Muscle of back (tissue), 11 donors: ENCODE measurements around the gene ZNF428. TPM values are rescaled to one million over a fixed set of nuclear protein-coding genes. Genes with fewer than 3 reads are reported as not detected.
"Not testable (repeated sequence)": the region's sequence is repeated elsewhere in the genome, so short reads cannot be mapped to it uniquely, and the experiment has no call there.

Experiments used
- DNase-seq, 3 donors: peaks; one replicate each; pipeline versions ENCODE4 v3.0.0 to v3.0.0-alpha.2; 2013
- polyA plus RNA-seq, 10 donors: library from polyadenylated mRNA; unstranded; fragments of 120-200 nt; gene quantifications; one replicate each; pipeline ENCODE4 v1.2.1, GENCODE V29; 2013; ENCODE audit not compliant: insufficient read length in 10 of 10

The ZNF428 gene
- polyA plus RNA-seq, 10 donors: 38.1 to 76.5 (median 44.3) TPM

DNA sequence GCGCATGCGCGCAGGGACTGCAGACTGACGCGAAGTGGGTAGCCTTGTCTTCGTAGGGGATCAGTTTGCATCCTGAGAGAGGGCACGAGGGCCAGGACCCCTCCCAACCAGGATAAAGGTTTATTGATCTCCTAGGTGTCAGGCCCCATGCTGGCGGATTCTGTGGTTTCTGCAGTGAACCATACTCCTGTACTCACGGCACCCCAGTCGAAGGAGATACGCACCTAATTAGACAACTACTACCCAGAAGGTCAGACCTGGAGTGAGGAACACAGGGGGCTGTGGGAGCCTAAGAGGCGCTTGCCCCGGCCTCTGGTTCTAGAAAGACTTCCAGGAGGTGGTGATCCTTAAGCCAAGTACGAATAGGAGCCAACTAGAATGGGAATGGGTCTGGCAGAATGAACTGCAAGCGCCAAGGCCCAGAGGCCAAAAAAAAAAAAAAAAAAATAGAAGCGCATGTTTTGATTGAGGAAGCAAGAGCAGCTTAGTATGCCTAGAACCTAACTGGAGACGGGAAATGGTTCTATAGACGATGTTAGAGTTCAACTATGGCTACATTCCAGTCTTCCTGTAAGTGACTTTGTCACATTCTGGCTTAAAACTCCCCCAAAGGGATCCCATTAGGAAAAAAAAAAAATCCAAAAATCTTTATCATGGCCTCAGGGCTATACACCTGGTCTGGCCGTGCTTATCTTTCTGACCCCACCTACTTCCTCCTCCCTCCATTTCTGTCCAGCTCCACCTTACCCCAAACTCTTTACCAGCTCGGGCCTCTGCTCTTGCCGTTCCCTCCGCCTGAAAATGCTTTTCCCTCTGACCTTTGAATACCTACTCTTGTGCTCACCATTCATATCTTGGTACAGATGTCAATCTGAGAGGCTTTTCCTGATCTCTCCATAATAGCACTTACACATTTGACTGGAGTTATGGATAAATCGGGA lies 902 bp upstream of the ZNF428 start:
- no peak for DNase-seq

DNA sequence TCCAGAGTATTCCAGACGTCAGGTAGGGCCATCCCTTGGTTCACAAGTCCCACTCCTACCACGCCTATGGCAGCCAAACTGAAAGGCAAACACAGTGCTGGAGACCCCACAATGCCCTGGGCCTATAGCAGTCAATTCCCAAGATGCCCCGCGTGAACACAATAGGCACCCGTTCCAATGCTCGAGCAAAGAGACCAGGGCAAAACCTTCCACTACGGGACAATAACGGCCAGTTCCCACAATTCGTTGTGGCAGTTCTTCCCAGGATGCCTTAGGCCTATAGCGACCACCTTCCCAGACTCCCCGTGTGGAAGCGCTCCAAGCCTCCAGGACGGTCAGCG lies 538 bp downstream of the ZNF428 start:
- DNase-seq: peak in 1 of 3 donors; percentile 38

DNA sequence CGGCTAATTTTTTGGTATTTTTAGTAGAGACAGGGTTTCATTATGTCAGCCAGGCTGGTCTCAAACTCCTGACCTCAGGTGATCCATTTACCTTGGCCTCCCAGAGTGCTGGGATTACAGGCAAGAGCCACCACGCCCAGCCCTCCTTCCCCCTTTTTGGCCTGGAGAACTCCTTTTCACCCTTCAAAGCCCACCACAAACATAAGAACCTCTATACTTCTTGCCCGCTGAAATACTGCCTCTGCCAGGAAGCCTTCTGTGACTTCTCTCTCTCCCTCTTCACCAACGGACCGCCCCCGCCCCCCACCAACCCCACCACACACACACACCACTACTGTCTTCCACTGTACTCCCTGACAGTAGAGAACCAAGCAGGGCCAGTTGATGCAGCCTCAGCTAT lies 2.5 kb downstream of the ZNF428 start:
- DNase-seq: no peak

DNA sequence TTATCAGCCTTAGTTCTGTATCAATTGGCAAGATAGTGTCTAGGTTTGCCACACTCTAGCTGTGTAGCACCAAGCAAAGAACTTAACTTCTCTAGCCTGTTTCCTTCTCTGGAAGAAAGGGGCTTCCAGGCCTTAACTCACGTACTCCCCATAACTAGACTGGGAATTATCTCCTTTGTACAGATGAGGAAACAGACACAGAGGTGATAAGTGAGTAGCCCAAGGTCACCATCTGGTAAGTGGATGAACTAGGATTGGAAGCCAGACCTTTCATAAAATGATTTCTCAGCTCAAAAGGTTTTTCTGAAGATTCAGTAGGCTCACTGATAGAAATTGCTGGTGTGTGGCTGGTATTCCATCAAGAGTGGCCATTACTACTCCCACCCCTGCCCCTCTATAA lies 3.1 kb downstream of the ZNF428 start:
- no peak for DNase-seq

DNA sequence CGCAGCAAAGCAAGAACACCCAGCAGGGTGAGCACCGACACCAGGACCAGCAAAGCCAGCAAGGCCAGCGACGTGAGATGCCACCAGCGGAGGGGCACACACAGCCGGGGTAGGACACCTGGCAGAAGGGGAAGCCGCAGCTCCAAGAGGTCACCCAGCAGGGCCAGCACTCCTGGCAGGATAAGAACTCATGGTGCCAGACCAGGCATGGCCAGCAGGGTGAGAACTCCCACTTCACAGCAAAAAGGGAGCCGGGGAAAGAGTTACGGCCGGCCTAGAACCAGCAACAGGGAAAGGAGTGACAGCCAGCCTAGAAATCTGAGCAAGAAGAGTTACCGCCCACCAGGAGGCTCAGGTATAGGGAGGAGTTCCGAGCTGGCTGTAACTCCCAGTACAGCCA lies 7.1 kb downstream of the ZNF428 start:
- no peak for DNase-seq

DNA sequence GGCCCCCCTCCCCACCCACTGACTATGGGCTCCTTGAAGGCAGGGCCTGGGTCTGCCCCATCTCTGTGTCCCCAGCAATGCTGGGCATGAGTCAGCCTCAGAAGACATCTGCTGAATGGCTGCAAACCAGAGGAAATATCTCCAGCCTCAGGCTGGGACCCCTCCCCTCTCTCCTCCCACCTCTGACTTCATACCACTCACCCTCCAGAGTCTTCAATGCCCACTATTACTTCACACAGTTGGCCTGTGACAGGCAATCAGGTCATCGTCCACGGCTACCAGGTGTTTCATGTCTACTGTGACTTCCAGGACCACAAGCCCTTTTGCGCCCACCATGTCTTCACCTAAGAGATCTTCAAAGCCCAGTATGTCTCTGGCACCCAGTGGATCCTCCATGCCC lies 7.6 kb downstream of the ZNF428 start, which contains the start of gene SRRM5:
SRRM5 (plus strand) TSS at position 301 of the 400 bp plus-strand sequence; CDS start at position 335, 34 bp downstream.
- DNase-seq: no peak

- DNase-seq: no peak
Observed at GRCh38 chr19:43610493-43610892, 8.9 kb downstream of the ZNF428 start.

DNA sequence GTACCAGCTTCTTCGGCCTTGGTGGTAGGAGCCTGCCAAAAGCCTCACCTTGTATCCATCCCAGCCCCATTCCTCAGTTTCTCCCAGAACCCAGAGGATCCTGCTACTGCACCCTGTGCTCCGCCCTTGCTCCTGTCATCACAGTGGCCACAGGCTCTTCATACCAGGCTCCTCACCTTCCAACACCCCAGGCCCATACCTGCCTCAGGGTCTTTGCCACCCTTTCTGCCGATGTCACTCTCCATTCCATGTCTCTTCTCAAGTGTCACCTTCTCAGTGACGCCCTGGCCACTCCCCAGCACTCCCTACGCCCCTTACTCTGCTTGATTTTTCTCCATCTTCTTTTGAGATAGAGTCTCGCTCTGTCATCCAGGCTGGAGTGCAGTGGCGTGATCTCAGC lies 9.6 kb downstream of the ZNF428 start:
- DNase-seq: no peak

DNA sequence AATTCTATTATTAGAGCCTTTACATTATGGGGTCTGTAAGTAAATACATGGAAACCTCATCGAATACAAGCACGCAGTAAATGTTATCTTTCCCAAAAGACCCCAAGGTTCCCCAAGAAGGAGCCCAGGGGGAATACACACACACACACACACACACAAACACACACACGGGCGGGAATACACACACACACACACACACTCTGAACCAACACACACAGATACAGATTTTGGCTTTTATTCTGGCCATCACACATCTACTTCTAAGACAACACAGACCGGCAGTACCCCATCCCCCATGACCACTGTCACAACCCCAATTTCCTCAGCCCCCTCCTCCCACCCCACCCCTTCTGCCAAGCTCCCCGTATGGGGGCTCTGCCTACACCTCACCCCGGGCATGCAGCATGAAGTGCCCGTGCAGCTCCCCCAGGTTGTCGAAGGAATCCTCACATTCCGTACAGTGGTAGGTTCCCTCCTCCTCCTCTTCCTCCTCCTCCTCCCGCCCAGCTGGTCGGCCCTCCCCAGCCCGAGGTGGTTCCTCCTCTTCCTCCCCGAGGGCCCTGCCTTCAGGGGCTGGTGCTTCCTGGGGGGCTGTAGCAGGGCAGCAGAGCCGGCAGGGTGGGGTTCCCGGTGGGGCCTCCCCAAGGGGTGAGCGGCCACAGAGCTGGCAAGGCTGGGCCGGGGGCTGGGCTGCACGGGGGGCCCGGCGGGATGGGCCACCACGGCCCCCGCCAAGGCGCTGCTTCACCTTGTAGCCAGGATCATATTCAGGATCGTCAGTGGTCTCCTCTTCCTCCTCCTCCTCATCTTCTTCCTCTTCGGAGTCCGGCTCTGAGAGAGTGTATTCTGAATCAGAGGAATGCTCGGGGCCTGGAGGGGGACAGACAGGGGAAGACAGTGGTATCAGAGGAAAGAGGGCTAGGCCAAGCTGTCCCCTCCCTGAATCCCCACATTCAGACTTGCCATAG lies 11.9 kb downstream of the ZNF428 start:
- no peak for DNase-seq

GRCh38 chr19:43606569-43607229 lies 12.7 kb downstream of the ZNF428 start:
- DNase-seq: peak in 1 of 3 donors; percentile 38

- no peak for DNase-seq
Observed at GRCh38 chr19:43605875-43606568, 13.4 kb downstream of the ZNF428 start.

- not testable (repeated sequence) for DNase-seq
Observed at GRCh38 chr19:43600326-43600725, 19.1 kb downstream of the ZNF428 start.

DNA sequence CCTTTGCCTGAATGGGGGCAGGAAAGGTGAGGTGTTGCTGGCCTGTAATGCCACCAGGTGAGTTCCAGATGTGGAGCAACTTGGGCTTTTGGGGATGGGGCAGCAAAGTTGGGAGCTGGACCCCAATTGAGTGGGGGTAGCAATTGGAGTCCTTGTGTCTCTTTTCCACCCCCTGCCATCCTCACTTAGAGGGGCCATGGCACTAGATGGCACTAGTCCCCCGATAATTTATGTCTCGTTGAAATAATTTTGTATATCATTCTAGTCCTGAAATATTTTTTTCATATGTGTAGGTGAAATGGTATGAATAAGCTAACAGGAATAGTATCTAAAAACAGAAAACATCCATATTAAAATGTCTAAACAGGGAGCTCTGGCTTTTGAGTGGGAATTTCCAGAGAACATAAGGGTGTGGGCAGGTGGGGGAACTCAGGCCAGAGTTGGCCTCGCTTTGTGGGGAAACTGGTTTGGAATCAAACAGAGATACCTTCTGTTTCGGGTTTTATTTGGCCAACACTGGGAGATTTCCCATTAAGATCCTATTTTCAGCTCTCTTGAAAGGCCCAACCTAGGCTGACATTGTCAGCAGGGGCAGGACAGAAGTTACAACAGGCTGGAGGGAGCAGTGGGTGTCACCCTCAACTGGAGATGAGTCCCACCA lies 19.7 kb downstream of the ZNF428 start:
- no peak for DNase-seq

GRCh38 chr19:43598445-43599240 lies 20.8 kb downstream of the ZNF428 start:
- DNase-seq: no peak

- no peak for DNase-seq
Observed at GRCh38 chr19:43597876-43598275, 21.6 kb downstream of the ZNF428 start.

DNA sequence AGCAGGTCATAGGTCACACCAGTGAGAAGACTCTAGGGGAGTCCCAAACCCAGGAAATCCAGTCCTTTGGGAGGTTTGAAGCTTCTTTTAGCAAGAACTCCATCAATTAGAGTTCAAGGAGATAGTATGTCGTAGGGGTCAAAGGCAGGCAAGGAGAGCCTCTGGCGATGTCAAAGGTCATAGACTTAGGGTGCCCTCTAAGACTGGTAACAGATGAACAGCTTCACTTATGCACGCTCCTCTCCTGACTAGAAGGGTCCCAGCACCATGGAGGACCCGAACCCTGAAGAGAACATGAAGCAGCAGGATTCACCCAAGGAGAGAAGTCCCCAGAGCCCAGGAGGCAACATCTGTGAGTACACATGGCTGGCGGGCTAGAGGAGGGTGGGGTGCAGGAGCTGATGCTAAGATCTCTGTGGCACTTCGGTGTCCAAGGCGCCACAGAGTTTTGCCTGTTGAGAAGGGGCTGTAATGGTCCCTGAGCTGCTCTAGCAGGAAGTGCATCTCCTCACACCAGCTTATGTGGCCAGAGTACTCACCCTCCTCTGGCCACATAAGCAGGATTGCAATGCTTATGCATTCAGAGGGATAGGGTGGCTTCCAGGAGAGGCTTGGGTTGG lies 22.5 kb downstream of the ZNF428 start:
- no peak for DNase-seq

- DNase-seq: peak; percentile 100
Observed at GRCh38 chr19:43595999-43596841, 23.2 kb downstream of the ZNF428 start, which contains the start of the genes IRGQ and ZNF576. Gene IRGQ, minus strand, starts transcription at chr19:43596134. Its CDS starts 796 bp downstream, at chr19:43595338. Gene ZNF576, plus strand, starts transcription at chr19:43596595. Its CDS starts 514 bp downstream, at chr19:43597109.

GRCh38 chr19:43595605-43595998 lies 23.8 kb downstream of the ZNF428 start:
- DNase-seq: no peak
